Activated effector memory CD4-positive, alpha-beta T cell treated with anti-CD3 and anti-CD28 coated beads, Interleukin-2, amount 50 U/mL, for 16 hours (primary cell): ENCODE results near the gene FAM83B.
"Not testable (repeated sequence)": the region's sequence is repeated elsewhere in the genome, so short reads cannot be mapped to it uniquely, and the experiment has no call there.

Source experiments
- DNase-seq: peaks from one replicate; pipeline ENCODE4 v3.0.0-alpha.2; 2020

The FAM83B gene

DNA sequence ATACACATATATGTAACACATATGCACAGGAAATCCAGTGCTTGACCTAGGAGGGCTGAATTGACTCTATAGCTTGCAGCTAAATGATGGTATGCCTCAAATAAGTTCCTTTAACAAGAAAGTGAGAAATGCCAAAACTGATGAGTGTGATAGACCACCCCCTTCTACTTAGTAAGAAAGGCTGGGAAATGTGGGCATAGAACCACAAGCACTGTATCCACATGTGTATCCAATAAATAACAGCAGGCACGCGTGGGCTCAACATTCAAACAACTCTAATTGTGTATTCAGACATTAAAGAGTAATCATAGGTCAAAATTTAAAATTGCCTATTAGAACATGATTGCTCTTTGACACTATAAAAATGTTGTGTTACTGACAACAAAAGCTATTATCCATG is 54.1 kb downstream of the FAM83B start:
- no peak for DNase-seq

DNA sequence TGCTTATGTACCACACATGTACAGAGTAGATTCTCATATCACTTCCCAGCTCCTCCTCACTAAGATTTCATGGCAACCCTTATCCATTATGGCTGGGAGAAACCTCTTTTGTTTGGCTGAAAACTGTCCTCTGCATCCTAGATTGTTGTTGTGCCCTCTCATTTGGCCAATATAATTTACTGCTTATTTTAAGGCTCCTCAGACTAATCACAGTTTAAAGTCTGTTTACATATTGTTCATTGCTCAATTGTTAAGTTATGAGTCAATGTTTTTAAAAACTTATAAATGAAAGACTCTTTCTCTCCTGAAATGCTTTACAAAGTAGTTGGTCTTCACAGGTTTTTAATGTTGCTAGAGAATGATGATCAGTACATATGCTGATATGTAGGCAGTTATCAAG is 57.3 kb downstream of the FAM83B start:
- no peak for DNase-seq

DNA sequence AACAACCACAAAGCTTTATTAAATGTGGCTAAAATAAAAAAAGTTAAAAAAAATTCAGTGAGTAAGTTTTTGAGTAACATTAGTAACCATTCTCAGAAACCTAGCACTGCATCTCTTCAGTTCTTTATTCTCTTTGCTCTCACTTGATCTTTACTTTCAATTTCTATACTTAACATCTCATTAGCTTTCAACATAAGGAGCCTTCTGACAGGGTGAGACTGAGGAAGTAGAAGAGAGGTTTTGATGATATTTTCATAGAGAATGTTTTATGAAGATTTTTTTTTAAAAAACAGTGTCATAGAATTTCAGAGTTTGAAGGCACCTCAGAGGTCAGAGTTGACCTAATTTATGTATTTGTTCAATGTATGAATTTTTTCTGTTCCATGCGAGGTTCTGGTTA is 60.8 kb downstream of the FAM83B start:
- no peak for DNase-seq

DNA sequence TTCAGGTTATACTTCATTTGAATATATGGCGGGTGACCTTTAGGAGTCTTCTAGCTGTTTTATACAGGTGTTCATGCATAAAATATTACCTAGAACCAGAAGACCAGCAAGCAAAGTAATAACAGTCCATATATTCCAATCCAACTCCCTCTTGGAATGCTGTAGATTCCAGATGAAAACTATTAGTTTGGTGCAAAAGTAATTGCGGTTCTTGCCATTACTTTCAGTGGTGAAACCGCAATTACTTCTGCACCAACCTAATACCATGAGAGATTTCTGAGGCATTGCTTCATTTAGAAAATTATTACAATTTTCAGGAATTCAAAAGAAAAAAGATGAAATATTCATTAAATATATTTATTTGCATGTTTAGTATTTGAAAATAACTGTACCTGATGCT is 62.6 kb downstream of the FAM83B start:
- no peak for DNase-seq

DNA sequence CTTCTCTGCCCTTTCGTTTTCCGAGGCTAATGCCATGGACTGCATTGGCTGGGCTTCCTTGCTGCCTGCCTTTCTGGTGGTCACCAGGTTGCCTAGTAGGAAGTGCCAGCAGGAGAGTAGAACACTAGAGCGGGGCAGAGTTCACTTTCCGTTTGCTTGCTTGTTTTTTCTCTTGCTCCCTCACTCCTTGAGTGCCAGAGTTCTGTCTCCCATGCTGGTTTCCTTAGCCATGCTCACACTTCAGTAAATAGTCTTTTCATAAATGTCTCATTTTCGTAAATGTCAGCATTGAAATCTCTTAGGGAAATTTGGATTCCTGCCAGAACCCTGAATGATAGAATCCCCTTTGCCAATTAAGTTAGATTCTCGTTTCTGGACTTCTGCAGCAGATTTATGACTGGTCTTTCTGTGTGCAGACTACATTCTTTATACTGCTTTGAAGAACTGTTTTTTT is 63.9 kb downstream of the FAM83B start:
- no peak for DNase-seq

DNA sequence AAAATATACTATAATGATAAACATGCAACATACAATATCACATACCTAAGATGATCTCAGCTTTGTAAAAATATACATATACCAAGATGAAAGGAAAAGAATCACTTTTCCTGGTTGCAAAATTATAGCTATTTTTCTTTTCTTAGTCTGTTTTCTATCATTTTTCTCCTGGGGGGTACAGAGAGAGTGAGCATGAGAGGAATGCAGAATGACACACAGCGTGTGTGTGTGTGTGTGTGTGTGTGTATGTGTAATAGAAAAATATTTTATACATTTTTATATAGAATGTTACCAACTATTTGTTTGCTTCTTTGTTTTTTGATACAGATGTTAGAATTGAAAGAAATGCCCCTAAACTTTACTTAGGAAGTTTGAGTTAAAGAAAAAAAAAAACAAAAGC is 64.3 kb downstream of the FAM83B start:
- DNase-seq, result no peak

DNA sequence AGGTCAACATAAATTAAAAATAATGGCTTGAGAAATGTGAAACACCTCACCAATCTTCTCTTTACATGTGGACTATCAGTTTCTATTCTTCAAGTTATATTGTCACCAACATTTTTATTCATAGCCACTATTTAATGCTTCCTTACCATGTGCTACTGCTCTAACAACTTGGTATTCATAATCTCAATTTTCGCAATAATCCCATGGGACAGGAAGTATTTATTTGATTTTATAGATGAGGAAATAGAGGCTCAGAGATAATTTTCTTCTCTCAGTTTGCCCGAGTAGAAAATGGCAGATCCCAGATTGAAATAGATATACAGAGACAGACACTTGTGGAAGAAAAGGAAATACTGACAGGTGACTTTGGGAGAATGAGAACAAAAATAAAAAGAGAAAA is 66.6 kb downstream of the FAM83B start:
- DNase-seq, result no peak

DNA sequence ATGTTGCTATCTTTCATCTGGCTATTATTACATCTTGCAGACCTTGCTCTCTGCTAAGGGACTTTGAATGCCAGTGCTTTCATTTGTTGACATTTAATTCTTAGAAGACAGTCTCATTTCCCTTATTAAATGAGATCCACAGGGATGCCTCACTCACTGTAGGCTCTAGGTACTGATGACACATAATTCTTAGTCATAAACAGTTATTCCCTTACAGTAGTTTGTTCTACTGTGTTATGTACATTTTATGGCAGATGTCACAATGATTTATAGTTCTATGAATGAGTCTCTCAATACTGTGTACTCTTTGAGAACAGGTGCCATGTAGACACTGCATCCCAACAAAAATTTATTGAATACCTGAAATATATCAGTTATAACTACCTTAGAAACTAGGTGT is 70.3 kb downstream of the FAM83B start:
- no peak for DNase-seq

DNA sequence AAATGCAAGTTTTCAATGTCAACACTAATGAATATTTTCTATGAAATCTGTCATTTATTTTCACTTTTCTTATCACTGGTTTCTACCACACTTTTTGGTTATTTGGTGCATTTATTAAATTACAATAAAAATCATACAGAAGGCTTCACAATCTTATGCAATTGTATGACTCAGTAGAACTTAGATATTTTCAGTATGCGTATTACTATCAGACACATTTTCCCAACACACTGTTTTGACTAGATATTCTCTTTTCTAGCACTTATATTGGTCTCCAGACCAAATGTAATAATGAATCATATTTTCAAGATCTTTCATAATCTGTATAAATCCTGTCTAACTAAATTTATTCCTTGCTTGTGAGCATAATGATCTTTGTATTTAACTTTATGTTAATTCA is 74.1 kb downstream of the FAM83B start:
- DNase-seq, result no peak

DNA sequence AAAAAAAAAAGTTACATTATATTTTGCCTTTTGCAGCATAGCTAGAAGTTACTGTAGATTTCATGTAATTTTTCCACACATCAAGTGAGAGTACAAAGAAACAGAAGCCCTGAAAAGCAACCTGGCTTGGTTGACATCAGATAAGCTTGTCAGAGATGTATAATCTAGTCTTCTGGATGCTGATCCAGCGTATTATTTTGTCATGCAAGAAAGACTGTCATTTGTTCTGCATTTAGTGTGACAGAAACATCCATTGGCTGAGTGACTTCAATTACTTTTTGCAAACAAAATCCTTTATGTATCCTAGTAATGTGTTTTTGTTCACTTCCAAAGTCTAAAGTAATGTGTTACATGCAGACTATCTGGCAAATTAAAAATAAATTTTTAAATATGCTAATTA is 75.3 kb downstream of the FAM83B start:
- DNase-seq, result no peak

DNA sequence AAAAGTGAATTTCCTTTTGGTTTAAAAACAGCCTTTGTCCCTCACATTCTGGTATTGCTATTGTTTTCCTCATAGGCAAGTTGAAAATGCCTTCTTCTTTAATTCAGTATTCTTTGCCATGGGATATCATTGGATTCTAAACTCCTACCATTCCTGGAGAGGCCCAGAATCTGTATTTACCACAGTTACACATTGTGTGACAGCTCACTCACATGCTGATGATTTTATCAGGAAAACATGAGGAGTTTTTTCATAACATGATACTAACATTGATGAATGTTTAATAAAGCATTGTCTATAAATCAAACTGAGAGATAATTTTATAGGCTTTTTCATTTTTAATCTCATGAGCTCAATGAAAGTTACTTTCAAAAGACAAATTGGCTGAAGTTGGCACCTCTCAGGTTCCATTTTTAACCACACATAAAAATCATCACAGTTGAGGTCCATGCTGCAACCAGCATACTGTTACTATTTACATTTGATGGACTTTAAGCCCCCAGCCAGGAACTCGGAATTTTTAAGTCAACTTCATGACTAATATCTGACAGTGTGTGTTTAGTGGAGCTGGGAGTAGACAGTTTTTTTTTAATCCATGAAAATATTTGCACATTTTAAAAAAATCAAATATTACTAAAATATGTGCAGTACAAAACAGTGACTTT is 82.8 kb downstream of the FAM83B start:
- no peak for DNase-seq

DNA sequence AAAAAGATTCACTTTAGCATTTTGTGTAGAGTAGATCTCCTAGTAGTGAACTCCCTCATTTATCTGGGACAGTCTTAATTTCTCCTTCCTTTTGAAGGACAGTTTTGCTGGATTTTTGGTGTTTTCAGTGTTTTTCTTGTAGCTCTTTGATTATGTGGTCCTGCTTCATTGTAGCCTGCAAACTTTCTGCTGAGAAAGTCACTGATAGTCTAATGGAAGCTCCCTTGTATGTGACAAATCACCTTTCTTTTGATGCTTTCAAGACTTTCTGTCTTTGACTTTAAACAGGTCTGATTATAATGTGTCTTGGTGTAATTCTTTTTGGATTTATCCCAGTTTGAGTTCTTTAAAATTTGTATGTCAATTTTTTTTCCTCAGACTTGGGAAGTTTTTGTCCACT is 86.1 kb downstream of the FAM83B start:
- no peak for DNase-seq

DNA sequence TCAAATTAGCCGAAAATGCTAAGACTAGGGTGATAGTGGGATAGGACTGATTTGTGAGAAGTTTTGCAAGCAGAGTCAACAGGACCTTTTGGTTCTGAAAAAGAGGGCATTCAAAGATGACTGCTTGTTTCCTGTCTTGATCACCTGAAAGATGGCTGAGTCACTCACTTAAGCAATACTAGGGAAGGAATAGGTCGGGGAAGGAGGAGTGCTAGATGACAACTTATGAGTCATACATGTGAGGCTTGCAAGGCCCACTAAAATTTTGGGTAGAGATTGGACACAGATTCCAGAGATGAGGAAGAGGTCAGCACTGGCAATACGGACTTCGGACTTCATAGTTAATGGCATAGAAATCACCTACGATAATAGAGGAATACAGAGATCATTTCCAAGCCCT is 89.2 kb downstream of the FAM83B start:
- DNase-seq, result no peak

DNA sequence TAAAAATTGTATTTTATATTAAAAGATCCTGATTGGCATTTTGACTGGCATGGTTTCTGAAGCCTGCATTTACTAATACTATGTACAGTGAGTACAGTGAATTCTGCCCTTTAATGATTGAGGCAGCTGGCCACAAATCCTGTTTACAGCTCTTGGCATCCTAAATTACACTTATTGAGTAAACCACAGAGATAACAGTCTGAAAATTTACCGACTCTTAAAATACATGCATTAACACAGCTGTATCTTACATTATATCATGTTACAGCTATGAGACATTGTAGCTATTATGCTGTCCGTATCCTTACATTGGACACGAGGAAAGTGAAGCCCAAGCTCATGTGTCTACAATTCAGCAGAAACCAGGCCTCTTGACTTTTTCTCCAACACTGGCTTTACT is 90.8 kb downstream of the FAM83B start:
- DNase-seq, result no peak

DNA sequence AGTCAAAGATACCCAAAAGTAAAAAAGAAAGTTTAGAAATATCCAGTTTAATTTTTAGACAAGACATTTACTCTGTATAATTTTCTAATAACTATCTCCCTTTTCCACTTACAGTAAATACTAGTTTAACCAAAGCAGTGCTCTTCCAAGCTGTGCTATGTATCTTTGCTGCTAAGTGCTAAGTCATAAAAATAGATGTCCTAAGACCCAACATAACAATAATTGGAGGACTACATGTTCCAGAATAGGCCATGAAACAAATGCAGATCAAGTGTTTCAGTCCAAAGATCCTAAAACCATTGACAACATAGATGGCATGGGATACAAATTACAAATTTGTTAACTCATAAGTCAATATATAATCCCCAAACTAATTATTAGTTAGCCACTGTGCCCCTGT is 111.1 kb downstream of the FAM83B start:
- DNase-seq, result no peak

DNA sequence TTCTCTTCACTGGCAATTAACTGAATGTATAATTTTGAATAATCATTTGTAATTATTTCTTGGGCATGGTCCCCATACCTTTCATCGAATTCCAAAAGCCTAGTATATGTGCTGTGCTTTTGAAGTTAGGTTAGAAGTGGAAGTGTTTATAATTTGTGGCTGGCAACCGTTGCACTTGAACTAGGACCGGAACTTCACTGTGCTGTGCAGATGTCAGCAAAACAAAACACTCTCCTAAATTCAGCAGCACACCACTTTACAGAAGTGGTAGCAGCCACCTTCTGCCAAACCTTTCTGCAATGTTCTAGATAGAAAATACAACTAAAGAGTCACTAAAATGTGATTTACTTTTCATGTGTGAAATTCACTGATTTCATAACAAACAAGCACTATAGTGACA is 111.9 kb downstream of the FAM83B start:
- no peak for DNase-seq

DNA sequence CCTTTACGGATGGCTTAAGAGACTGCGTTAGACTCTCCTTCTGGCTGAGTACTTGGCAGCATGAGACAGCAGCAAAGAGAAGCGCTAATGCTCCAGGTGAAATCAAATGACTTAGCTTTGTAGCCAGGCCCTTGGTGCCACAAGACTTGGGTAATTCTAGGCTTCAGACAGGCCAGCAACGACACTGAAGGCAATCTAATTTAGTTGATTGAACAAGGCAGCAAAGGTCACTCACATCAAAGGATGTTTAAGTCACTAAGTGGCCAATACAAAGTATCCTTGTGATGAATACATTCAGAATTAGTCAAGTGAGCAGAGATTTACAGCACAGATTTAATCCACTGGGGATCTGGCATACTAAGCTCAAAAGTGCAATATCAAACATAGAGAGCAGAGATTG is 113.2 kb downstream of the FAM83B start:
- no peak for DNase-seq

DNA sequence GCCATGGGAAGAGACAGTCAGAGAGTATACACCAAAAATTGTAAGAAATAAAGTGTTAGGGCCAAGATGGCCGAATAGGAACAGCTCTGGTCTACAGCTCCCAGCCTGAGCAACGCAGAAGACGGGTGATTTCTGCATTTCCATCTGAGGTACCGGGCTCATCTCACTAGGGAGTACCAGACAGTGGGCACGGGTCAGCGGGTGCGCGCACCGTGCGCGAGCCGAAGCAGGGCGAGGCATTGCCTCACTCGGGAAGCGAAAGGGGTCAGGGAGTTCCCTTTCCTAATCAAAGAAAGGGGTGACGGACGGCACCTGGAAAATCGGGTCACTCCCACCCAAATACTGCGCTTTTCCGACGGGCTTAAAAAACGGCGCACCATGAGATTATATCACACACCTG is 114.8 kb downstream of the FAM83B start:
- DNase-seq, result not testable (repeated sequence)

DNA sequence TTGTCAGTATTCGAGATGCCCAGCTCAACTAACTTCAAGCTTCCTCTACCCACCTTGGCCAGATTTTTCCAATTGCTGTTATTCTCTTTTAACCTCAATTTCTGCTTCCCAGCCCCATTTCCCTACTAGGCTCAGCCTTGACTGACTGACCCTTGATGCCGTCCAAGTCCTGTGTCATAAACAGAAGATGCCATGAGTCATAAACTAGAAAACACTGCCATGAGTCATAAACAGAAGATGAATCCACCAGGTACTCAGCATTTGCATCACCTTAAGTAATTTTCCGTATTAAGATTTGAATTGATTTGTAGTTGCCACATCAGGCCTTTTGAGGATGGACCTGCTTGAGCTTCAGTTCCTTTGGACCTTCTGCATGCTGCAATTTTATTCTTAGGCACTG is 123.8 kb downstream of the FAM83B start:
- no peak for DNase-seq

DNA sequence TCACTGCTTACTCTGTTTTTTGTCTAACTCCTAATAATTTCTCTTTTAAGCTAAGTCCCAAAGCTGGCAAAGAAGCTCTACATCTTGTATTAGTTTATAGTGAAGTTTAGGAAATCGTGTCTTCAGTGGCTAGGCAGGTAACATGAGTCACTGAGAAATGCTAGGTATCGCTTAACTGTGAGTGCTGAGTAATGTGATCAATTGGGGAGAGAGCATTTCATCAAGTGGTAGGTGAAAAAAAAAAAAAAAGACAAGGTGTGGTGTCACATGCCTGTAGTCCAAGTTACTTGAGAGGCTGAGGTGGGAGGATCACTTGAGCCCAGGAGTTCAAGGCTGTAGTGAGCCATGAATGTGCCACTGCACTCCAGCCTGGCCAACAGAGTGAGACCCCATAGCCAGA is 125.3 kb downstream of the FAM83B start:
- no peak for DNase-seq

DNA sequence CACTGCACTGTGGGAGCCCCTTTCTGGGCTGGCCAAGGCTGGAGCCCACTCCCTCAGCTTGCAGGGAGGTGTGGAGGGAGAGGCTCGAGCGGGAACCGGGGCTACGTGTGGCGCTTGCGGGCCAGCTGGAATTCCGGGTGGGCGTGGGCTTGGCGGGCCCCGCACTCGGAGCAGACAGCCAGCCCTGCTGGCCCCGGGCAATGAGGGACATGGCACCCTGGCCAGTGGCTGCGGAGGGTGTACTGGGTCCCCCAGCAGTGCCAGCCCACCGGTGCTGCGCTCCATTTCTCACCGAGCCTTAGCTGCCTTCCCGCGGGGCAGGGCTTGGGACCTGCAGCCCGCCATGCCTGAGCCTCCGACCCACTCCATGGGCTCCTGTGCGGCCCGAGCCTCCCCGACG is 132.6 kb downstream of the FAM83B start:
- not testable (repeated sequence) for DNase-seq

DNA sequence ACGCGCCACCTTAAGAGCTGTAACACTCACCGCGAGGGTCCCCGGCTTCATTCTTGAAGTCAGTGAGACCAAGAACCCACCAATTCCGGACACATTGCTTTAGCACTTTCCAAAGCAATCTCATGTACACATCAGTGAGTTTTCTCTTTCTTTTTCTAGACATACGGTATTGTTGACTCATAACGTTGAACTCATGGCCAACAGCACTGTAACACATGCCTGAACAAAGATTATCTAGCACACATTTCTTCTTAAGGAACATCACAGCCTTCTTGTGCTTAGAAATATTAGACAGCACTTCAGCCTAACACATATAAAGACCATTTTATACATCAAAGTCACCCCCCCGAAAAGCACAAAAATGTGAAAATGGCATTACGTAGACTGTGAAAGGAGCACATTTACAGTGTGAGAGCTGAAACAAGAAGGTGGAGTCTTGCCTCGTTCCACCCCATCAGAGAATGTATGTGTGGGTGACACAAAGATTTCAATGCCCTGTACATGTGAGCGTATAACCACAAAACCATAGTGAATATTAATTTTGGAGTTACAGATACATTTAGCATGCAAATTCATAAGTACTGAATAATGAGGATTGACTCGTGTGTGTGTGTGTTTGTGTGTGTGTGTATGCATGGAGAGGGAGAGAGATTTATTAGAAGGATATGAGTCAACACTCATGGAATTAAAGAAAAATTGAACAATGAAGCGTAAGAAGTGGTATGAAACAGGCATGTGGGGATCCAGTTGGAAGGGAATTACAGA is 134.1 kb downstream of the FAM83B start:
- no peak for DNase-seq

DNA sequence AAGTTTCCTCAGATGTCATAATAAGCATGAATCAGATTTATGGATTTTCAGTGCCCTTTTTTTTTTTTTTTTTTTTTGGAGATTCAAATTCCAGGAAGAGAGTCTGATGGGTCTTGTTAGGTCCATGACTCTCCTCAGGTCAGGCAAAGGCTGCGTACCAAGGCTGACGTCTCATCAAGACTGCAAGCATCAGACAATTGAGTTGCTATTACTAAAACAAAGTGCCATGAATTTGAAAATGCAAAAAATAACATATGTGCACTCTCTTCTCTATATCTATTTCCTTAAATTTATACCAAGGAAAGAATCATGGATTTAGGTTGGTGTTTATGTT is 134.7 kb downstream of the FAM83B start:
- no peak for DNase-seq

DNA sequence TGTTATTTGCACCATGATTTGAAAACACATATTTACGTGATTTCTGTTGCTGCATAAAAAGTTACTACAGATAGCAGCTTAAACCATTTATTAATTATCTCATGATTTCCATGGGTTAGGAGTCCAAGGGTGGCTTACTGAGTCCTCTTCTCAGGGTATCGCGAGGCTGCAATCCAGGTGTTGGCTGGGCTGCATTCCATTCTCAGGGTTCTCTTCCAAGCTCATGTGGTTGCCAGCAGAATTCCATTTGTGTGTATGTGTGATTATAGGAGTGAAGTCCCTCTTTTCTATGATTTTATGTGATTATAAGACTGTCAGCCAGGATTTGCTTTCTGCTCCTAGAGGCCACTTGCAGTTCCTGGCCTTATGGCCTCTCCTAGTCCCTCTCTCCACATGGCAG is 135.1 kb downstream of the FAM83B start:
- no peak for DNase-seq
